Esophagus muscularis mucosa (tissue), 3 donors: ENCODE data around the gene SLC22A3.

Source experiments
- POLR2A ChIP-seq: fragments of 450-650 bp; IDR thresholded peaks from one replicate; pipeline ENCODE4 v1.6.1; 2017; ENCODE audit warnings: antibody characterized with exemption, moderate library complexity, mild to moderate bottlenecking, low read depth
- TF ChIP-seq, protein P1 (sequence below), 3 experiments: fragments of 200-600 bp in 2 of 3; fragments of 450-650 bp in 1 of 3; sonication (generic) in 2 of 3; IDR thresholded peaks; one replicate each; pipeline ENCODE4 v1.5.1; 2017 to 2019; ENCODE audit warnings: antibody characterized with exemption in 3 of 3, mild to moderate bottlenecking in 2 of 3, moderate library complexity in 1 of 3

DNA sequence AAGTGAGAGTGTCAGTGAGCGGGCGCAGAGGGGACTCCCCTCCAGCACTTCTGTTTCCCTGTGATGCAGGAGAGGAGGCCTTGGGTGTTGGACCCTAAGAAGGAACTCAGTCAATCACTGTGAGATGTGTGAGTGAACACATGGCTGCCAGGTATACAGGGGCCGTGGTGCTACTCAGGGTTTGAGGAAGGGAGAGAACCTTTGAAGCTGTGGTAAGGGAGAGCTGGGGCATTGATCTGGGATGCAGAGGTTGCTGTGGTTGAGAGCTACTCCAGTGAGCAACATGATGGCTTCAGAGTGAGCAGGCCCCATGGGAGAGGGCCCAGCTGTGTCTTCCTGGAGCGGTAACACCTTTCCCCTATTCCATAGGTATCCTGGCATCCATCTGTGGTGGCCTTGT, 99.2 kb downstream of the SLC22A3 start:
- TF ChIP-seq, protein P1, sequence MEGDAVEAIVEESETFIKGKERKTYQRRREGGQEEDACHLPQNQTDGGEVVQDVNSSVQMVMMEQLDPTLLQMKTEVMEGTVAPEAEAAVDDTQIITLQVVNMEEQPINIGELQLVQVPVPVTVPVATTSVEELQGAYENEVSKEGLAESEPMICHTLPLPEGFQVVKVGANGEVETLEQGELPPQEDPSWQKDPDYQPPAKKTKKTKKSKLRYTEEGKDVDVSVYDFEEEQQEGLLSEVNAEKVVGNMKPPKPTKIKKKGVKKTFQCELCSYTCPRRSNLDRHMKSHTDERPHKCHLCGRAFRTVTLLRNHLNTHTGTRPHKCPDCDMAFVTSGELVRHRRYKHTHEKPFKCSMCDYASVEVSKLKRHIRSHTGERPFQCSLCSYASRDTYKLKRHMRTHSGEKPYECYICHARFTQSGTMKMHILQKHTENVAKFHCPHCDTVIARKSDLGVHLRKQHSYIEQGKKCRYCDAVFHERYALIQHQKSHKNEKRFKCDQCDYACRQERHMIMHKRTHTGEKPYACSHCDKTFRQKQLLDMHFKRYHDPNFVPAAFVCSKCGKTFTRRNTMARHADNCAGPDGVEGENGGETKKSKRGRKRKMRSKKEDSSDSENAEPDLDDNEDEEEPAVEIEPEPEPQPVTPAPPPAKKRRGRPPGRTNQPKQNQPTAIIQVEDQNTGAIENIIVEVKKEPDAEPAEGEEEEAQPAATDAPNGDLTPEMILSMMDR (IDR thresholded peaks at IDR 0.05) = no peak
- no peak for TF ChIP-seq POLR2A
